Fibroblast of gingiva (primary cell): ENCODE data around the gene BEAN1.
"Not testable (repeated sequence)": the region's sequence is repeated elsewhere in the genome, so short reads cannot be mapped to it uniquely, and the experiment has no call there.

Experiments
- DNase-seq: peaks from one replicate; pipeline ENCODE4 v3.0.0-alpha.2; 2011; ENCODE audit warnings: low read depth

Gene BEAN1

GRCh38 chr16:66486199-66486772 lies 59.2 kb downstream of the BEAN1 start:
- DNase-seq, result no peak

GRCh38 chr16:66486773-66487579 lies 59.9 kb downstream of the BEAN1 start:
- DNase-seq, result peak; percentile 83

- no peak for DNase-seq
Measured at GRCh38 chr16:66487580-66488275, 60.6 kb downstream of the BEAN1 start.

- DNase-seq, result no peak
Measured at GRCh38 chr16:66488505-66488904, 61.4 kb downstream of the BEAN1 start.

- DNase-seq, result no peak
Measured at GRCh38 chr16:66489385-66489784, 62.3 kb downstream of the BEAN1 start.

GRCh38 chr16:66489818-66490217 lies 62.7 kb downstream of the BEAN1 start:
- DNase-seq, result no peak

GRCh38 chr16:66490774-66491715 lies 64.0 kb downstream of the BEAN1 start:
- no peak for DNase-seq

- DNase-seq, result no peak
Measured at GRCh38 chr16:66491716-66492064, 64.6 kb downstream of the BEAN1 start.

GRCh38 chr16:66493490-66494401 lies 66.7 kb downstream of the BEAN1 start:
- no peak for DNase-seq

- DNase-seq, result no peak
Measured at GRCh38 chr16:66494916-66495315, 67.8 kb downstream of the BEAN1 start.

GRCh38 chr16:66495440-66495839 lies 68.3 kb downstream of the BEAN1 start:
- no peak for DNase-seq

GRCh38 chr16:66496226-66496625 lies 69.1 kb downstream of the BEAN1 start:
- not testable (repeated sequence) for DNase-seq

- not testable (repeated sequence) for DNase-seq
Measured at GRCh38 chr16:66497921-66498320, 70.8 kb downstream of the BEAN1 start.

GRCh38 chr16:66501563-66501962 lies 74.5 kb downstream of the BEAN1 start:
- DNase-seq, result not testable (repeated sequence)

GRCh38 chr16:66502020-66502913 lies 75.2 kb downstream of the BEAN1 start:
- DNase-seq, result peak; percentile 81

- DNase-seq, result no peak
Measured at GRCh38 chr16:66503030-66503429, 75.9 kb downstream of the BEAN1 start.

- DNase-seq, result no peak
Measured at GRCh38 chr16:66503612-66504011, 76.5 kb downstream of the BEAN1 start.

GRCh38 chr16:66507731-66508239 lies 80.7 kb downstream of the BEAN1 start:
- DNase-seq, result no peak

- peak; percentile 59 for DNase-seq
Measured at GRCh38 chr16:66508248-66508913, 81.3 kb downstream of the BEAN1 start.
